Naive thymus-derived CD4-positive, alpha-beta T cell (primary cell): ENCODE results near the gene ARMC3. TPM values are rescaled to one million over a fixed set of nuclear protein-coding genes. Genes with fewer than 3 reads are reported as not detected.

Experiments
- ATAC-seq: fragments of 150-1000 bp; cut with Tn5 transposase; 2 replicates; pipeline ENCODE4 v1.10.0; 2021; ENCODE audit warnings: mild to moderate bottlenecking, moderate library complexity
- CTCF ChIA-PET: fragments of 350-600 bp; sonication (Branson Sonifier 250); formaldehyde crosslinking; loops from one replicate; lab custom pipeline; 2021; ENCODE audit warnings: antibody characterized with exemption; lab: Charles Lee
- POLR2A ChIA-PET: fragments of 350-600 bp; sonication (Branson Sonifier 250); formaldehyde crosslinking; loops from one replicate; lab custom pipeline; 2021; ENCODE audit warnings: antibody characterized with exemption, inconsistent platforms; lab: Charles Lee
- DNase-seq, 9 donors: peaks; one replicate each; pipeline versions ENCODE4 v3.0.0 to v3.0.0-alpha.2; 2020 to 2022; ENCODE audit warnings: mixed read lengths in 1 of 9
- H3K27ac ChIP-seq: one replicate; pipeline ENCODE4 v1.7.0; 2013; ENCODE audit warnings: mild to moderate bottlenecking, low read depth, low read length, moderate library complexity
- H3K27me3 ChIP-seq, 2 donors: one replicate each; pipeline ENCODE4 v1.7.0; 2013; ENCODE audit warnings: low read length in 2 of 2, mild to moderate bottlenecking in 2 of 2, moderate library complexity in 2 of 2; ENCODE audit not compliant: control insufficient read depth in 2 of 2, insufficient read depth in 2 of 2
- H3K36me3 ChIP-seq, 3 experiments: 1 replicate in 2 of 3; 2 replicates in 1 of 3; pipeline ENCODE4 v1.7.0; 2013; ENCODE audit warnings: low read length in 3 of 3, mild to moderate bottlenecking in 3 of 3, moderate library complexity in 1 of 3; ENCODE audit not compliant: insufficient read depth in 3 of 3, control insufficient read depth in 2 of 3
- H3K4me1 ChIP-seq, 2 donors: one replicate each; pipeline ENCODE4 v1.7.0; 2013; ENCODE audit warnings: low read length in 2 of 2, mild to moderate bottlenecking in 2 of 2, moderate library complexity in 1 of 2; ENCODE audit not compliant: control insufficient read depth in 2 of 2, insufficient read depth in 2 of 2
- H3K4me3 ChIP-seq: 2 replicates; pipeline ENCODE4 v1.7.0; 2013; ENCODE audit warnings: mild to moderate bottlenecking, low read length
- H3K9me3 ChIP-seq, 3 experiments: 1 replicate in 2 of 3; 2 replicates in 1 of 3; pipeline ENCODE4 v1.7.0; 2013; ENCODE audit warnings: low read length in 3 of 3; ENCODE audit not compliant: control insufficient read depth in 2 of 3
- H3K27ac Mint-ChIP-seq, 9 donors: one replicate each; pipeline ENCODE4 v1.8.0; 2020 to 2022; ENCODE audit warnings: mixed read lengths in 9 of 9, mild to moderate bottlenecking in 8 of 9, moderate library complexity in 5 of 9, inconsistent platforms in 2 of 9
- H3K27me3 Mint-ChIP-seq, 5 donors: one replicate each; pipeline ENCODE4 v1.8.0; 2021 to 2022; ENCODE audit warnings: mixed read lengths in 5 of 5, mild to moderate bottlenecking in 1 of 5
- H3K36me3 Mint-ChIP-seq, 5 donors: one replicate each; pipeline ENCODE4 v1.8.0; 2020 to 2022; ENCODE audit warnings: mixed read lengths in 5 of 5, mild to moderate bottlenecking in 3 of 5, inconsistent platforms in 1 of 5
- H3K4me1 Mint-ChIP-seq, 7 donors: one replicate each; pipeline ENCODE4 v1.8.0; 2020 to 2022; ENCODE audit warnings: mixed read lengths in 7 of 7, mild to moderate bottlenecking in 3 of 7, inconsistent platforms in 1 of 7
- H3K4me3 Mint-ChIP-seq, 10 donors: one replicate each; pipeline ENCODE4 v1.8.0; 2020 to 2022; ENCODE audit warnings: mild to moderate bottlenecking in 10 of 10, mixed read lengths in 10 of 10, moderate library complexity in 6 of 10, inconsistent platforms in 2 of 10
- H3K9me3 Mint-ChIP-seq, 11 donors: one replicate each; pipeline ENCODE4 v1.8.0; 2020 to 2022; ENCODE audit warnings: mixed read lengths in 11 of 11, mild to moderate bottlenecking in 4 of 11, inconsistent platforms in 1 of 11, moderate library complexity in 1 of 11
- intact Hi-C, 2 donors: fragments of 100-400 bp; cut with micrococcal nuclease; formaldehyde crosslinking; loops; one replicate each; pipeline ENCODE4 v1.15.1; 2023
- polyA plus RNA-seq, 2 donors: library from polyadenylated mRNA; unstranded; fragments of 300-500 nt; fragmentation: Illumina TruSeq; gene quantifications; one replicate each; pipeline ENCODE4 v1.2.3, GENCODE V29; 2021
- total RNA-seq, 6 experiments: library from RNA in 5 of 6; stranded (reverse) in 5 of 6; gene quantifications; 1 replicate in 5 of 6; 2 replicates in 1 of 6; pipeline ENCODE4 v1.2.3 and lab custom pipeline; 2021 to 2026

ARMC3 gene
- total and polyA plus RNA-seq, 7 experiments from 2014 or later = not detected

- DNase-seq (no peak), ATAC-seq (no peak)
- Mint-ChIP-seq H3K27me3 (peaks cover 28 to 57% (median 46%) of the 10 kb centered on the region in 5 donors), H3K9me3 (peaks cover 0 to 2% (median 0%) of the 10 kb centered on the region in 11 donors), H3K36me3 (no peaks in the 10 kb centered on the region), H3K27ac (no peak overlapping the region), H3K4me3 (no peak overlapping the region), H3K4me1 (no peaks in the 10 kb centered on the region)
- intact Hi-C loops = no loop called here
- Histone ChIP-seq H3K4me3 (no peak overlapping the region), H3K27ac (no peak overlapping the region), H3K4me1 (no peaks in the 10 kb centered on the region), H3K9me3 (no peaks in the 10 kb centered on the region), H3K27me3 (no peaks in the 10 kb centered on the region), H3K36me3 (no peaks in the 10 kb centered on the region)
- ChIA-PET POLR2A (no interaction called here), CTCF (interaction anchor here (0.7 kb wide), 1 partner anchor 97 kb away, joined by 4 read pairs; no protein-coding TSS in a partner anchor)
These were observed 150.3 kb downstream of the ARMC3 start for GRCh38 chr10:23078114-23078513.

GRCh38 chr10:23079700-23080099 lies 151.8 kb downstream of the ARMC3 start:
- ChIA-PET POLR2A (no interaction called here), CTCF (interaction anchor here (0.6 kb wide), 1 partner anchor 9 kb away, joined by 4 read pairs; no protein-coding TSS in a partner anchor)
- DNase-seq = no peak
- no peaks in the 10 kb centered on the region for H3K9me3 ChIP-seq
- H3K9me3 Mint-ChIP-seq = peaks cover 0 to 2% (median under 1%) of the 10 kb centered on the region in 11 donors
- no peaks in the 10 kb centered on the region for H3K36me3 ChIP-seq
- intact Hi-C loops = loop anchor here in 1 of 2 donors (5.0 kb wide), 1 partner anchor 213 kb away; no protein-coding TSS in a partner anchor
- H3K27me3 ChIP-seq = no peaks in the 10 kb centered on the region
- ATAC-seq = no peak
- H3K27ac Mint-ChIP-seq = no peak overlapping the region
- no peak overlapping the region for H3K27ac ChIP-seq
- H3K4me1 ChIP-seq = no peaks in the 10 kb centered on the region
- no peaks in the 10 kb centered on the region for H3K36me3 Mint-ChIP-seq
- no peak overlapping the region for H3K4me3 Mint-ChIP-seq
- H3K4me3 ChIP-seq = no peak overlapping the region
- H3K4me1 Mint-ChIP-seq = no peaks in the 10 kb centered on the region
- H3K27me3 Mint-ChIP-seq = peaks cover 34 to 59% (median 43%) of the 10 kb centered on the region in 5 donors

GRCh38 chr10:23080262-23080661 lies 152.4 kb downstream of the ARMC3 start:
- H3K27ac Mint-ChIP-seq = no peak overlapping the region
- no peak overlapping the region for H3K4me3 Mint-ChIP-seq
- ChIA-PET POLR2A (no interaction called here), CTCF (no interaction called here)
- H3K27me3 ChIP-seq = no peaks in the 10 kb centered on the region
- H3K36me3 ChIP-seq = no peaks in the 10 kb centered on the region
- DNase-seq (no peak), ATAC-seq (no peak)
- no peaks in the 10 kb centered on the region for H3K9me3 ChIP-seq
- H3K4me1 ChIP-seq = no peaks in the 10 kb centered on the region
- H3K27ac ChIP-seq = no peak overlapping the region
- peaks cover 0 to 6% (median 1%) of the 10 kb centered on the region in 11 donors for H3K9me3 Mint-ChIP-seq
- intact Hi-C loops = loop anchor here in 1 of 2 donors (5.0 kb wide), 1 partner anchor 212 kb away; no protein-coding TSS in a partner anchor
- peaks cover 34 to 61% (median 40%) of the 10 kb centered on the region in 5 donors for H3K27me3 Mint-ChIP-seq
- H3K4me3 ChIP-seq = no peak overlapping the region
- H3K4me1 Mint-ChIP-seq = no peaks in the 10 kb centered on the region
- no peaks in the 10 kb centered on the region for H3K36me3 Mint-ChIP-seq

GRCh38 chr10:23081221-23081750 lies 153.4 kb downstream of the ARMC3 start:
- Histone ChIP-seq H3K27ac (no peak overlapping the region), H3K27me3 (no peaks in the 10 kb centered on the region), H3K4me1 (no peaks in the 10 kb centered on the region), H3K4me3 (no peak overlapping the region), H3K36me3 (no peaks in the 10 kb centered on the region), H3K9me3 (no peaks in the 10 kb centered on the region)
- ChIA-PET CTCF (no interaction called here), POLR2A (no interaction called here)
- H3K4me1 Mint-ChIP-seq = no peaks in the 10 kb centered on the region
- H3K27ac Mint-ChIP-seq = no peak overlapping the region
- ATAC-seq (no peak), DNase-seq (no peak)
- no peaks in the 10 kb centered on the region for H3K36me3 Mint-ChIP-seq
- peaks cover 34 to 58% (median 40%) of the 10 kb centered on the region in 5 donors for H3K27me3 Mint-ChIP-seq
- H3K4me3 Mint-ChIP-seq = no peak overlapping the region
- peaks cover 0 to 6% (median 1%) of the 10 kb centered on the region in 11 donors for H3K9me3 Mint-ChIP-seq
- intact Hi-C loops = loop anchor here in 1 of 2 donors (5.0 kb wide), 1 partner anchor 211 kb away; no protein-coding TSS in a partner anchor

- Mint-ChIP-seq H3K27me3 (peaks cover 29 to 58% (median 35%) of the 10 kb centered on the region in 5 donors), H3K9me3 (peaks cover 0 to 6% (median 1%) of the 10 kb centered on the region in 11 donors), H3K36me3 (no peaks in the 10 kb centered on the region), H3K4me1 (no peaks in the 10 kb centered on the region), H3K4me3 (no peak overlapping the region), H3K27ac (no peak overlapping the region)
- no peaks in the 10 kb centered on the region for H3K9me3 ChIP-seq
- no peaks in the 10 kb centered on the region for H3K36me3 ChIP-seq
- H3K4me3 ChIP-seq = no peak overlapping the region
- no peaks in the 10 kb centered on the region for H3K27me3 ChIP-seq
- POLR2A ChIA-PET = no interaction called here
- intact Hi-C loops = loop anchor here in 1 of 2 donors (5.0 kb wide), 1 partner anchor 210 kb away; no protein-coding TSS in a partner anchor
- H3K27ac ChIP-seq = no peak overlapping the region
- CTCF ChIA-PET = no interaction called here
- DNase-seq (no peak), ATAC-seq (no peak)
- H3K4me1 ChIP-seq = no peaks in the 10 kb centered on the region
These were observed 154.0 kb downstream of the ARMC3 start for GRCh38 chr10:23081891-23082290.

Other genes starting within 250 kb of the ARMC3 start
- 100 to 1,000 TPM; 110 to 152 (median 140) TPM for gene PIP4K2A, start 213.5 kb upstream of the ARMC3 start, total RNA-seq
- gene PIP4K2A, start 213.5 kb upstream of the ARMC3 start, polyA plus RNA-seq = 10 to 100 TPM; 40.9 to 43.5 TPM
- 10 to 100 TPM in 1 of 5 experiments, 1 to 10 TPM in 4; 4.7 to 11.9 (median 9.0) TPM for gene MSRB2, start 167.5 kb downstream of the ARMC3 start, total RNA-seq
- 10 to 100 TPM; 13.1 to 16.9 TPM for gene MSRB2, start 167.5 kb downstream of the ARMC3 start, polyA plus RNA-seq